WTC11 (cell line): Measurements from ENCODE around the gene LRRC7. TPM values are rescaled to one million over a fixed set of nuclear protein-coding genes. Genes with fewer than 3 reads are reported as not detected.

Experiments used
- ATAC-seq: fragments of 200-7000 bp; cut with Tn5 transposase; 2 replicates; pipeline ENCODE4 v1.10.0; 2021; ENCODE audit warnings: mild to moderate bottlenecking, moderate library complexity
- CTCF ChIA-PET: fragments of 300-600 bp; sonication (Branson Sonifier 250); formaldehyde crosslinking; loops from one replicate; lab custom pipeline; 2021; ENCODE audit warnings: antibody characterized with exemption; lab: Charles Lee
- POLR2A ChIA-PET: fragments of 350-600 bp; sonication (Branson Sonifier 250); formaldehyde crosslinking; loops from one replicate; lab custom pipeline; 2021; ENCODE audit warnings: antibody characterized with exemption; lab: Charles Lee
- DNase-seq: peaks from one replicate; pipeline ENCODE4 v3.0.0; 2021; ENCODE audit warnings: low spot score
- H3K27ac Mint-ChIP-seq: 2 replicates; pipeline ENCODE4 v1.8.0; 2021; ENCODE audit warnings: mixed read lengths
- H3K27me3 Mint-ChIP-seq: 2 replicates; pipeline ENCODE4 v1.8.0; 2021; ENCODE audit warnings: low read depth, mild to moderate bottlenecking, moderate library complexity, mixed read lengths
- H3K36me3 Mint-ChIP-seq: 2 replicates; pipeline ENCODE4 v1.8.0; 2021; ENCODE audit warnings: mixed read lengths
- H3K4me1 Mint-ChIP-seq: 2 replicates; pipeline ENCODE4 v1.8.0; 2022; ENCODE audit warnings: mixed read lengths
- H3K4me3 Mint-ChIP-seq: 2 replicates; pipeline ENCODE4 v1.8.0; 2021; ENCODE audit warnings: mild to moderate bottlenecking, moderate library complexity, mixed read lengths
- H3K9me3 Mint-ChIP-seq: 2 replicates; pipeline ENCODE4 v1.8.0; 2021; ENCODE audit warnings: mixed read lengths
- ATF1 ChIP-seq: sonication (generic); formaldehyde crosslinking; IDR thresholded peaks from 2 replicates; pipeline ENCODE4 v1.8.1; 2023; ENCODE audit warnings: mild to moderate bottlenecking, moderate library complexity, missing genetic modification reagents
- CBFB ChIP-seq: sonication (generic); formaldehyde crosslinking; IDR thresholded peaks from 2 replicates; pipeline ENCODE4 v1.8.1; 2022; ENCODE audit warnings: mild to moderate bottlenecking, low read depth, missing genetic modification reagents
- CREM ChIP-seq: sonication (generic); formaldehyde crosslinking; IDR thresholded peaks from 2 replicates; pipeline ENCODE4 v1.8.1; 2022; ENCODE audit warnings: mild to moderate bottlenecking, missing genetic modification reagents, moderate library complexity
- EMX1 ChIP-seq: fragments of 250-450 bp; sonication (Bioruptor Pico); IDR thresholded peaks from 2 replicates; pipeline ENCODE4 v1.8.0; 2021; ENCODE audit warnings: mild to moderate bottlenecking
- FOXK1 ChIP-seq: sonication (generic); formaldehyde crosslinking; IDR thresholded peaks from 2 replicates; pipeline ENCODE4 v1.8.0; 2022; ENCODE audit warnings: mild to moderate bottlenecking, moderate library complexity, missing genetic modification reagents
- FOXP1 ChIP-seq: sonication (generic); formaldehyde crosslinking; IDR thresholded peaks from 2 replicates; pipeline ENCODE4 v1.8.0; 2022; ENCODE audit warnings: missing genetic modification reagents, mild to moderate bottlenecking, moderate library complexity, borderline replicate concordance
- GABPB1 ChIP-seq: sonication (generic); formaldehyde crosslinking; IDR thresholded peaks from 2 replicates; pipeline ENCODE4 v1.8.1; 2023; ENCODE audit warnings: mild to moderate bottlenecking, missing genetic modification reagents
- HMGA2 ChIP-seq: fragments of 250-450 bp; sonication (Bioruptor Pico); IDR thresholded peaks from 2 replicates; pipeline ENCODE4 v1.4.0; 2021; ENCODE audit warnings: mild to moderate bottlenecking, moderate library complexity
- KAT7 ChIP-seq: sonication (generic); formaldehyde crosslinking; IDR thresholded peaks from 2 replicates; pipeline ENCODE4 v1.8.1; 2023; ENCODE audit warnings: missing genetic modification reagents, mild to moderate bottlenecking, borderline replicate concordance
- TP53 ChIP-seq: sonication (generic); formaldehyde crosslinking; IDR thresholded peaks from 2 replicates; pipeline ENCODE4 v1.8.1; 2023; ENCODE audit warnings: mild to moderate bottlenecking, missing genetic modification reagents
- ZNF396 ChIP-seq: fragments of 250-450 bp; sonication (Bioruptor Pico); IDR thresholded peaks from 2 replicates; pipeline ENCODE4 v1.8.0; 2021; ENCODE audit warnings: mild to moderate bottlenecking, moderate library complexity, borderline replicate concordance
- total RNA-seq: library from RNA; stranded (reverse); gene quantifications from 3 replicates; pipeline ENCODE4 v1.2.3, GENCODE V29; 2021
- TF ChIP-seq, protein P1 (sequence below): sonication (generic); formaldehyde crosslinking; IDR thresholded peaks from 2 replicates; pipeline ENCODE4 v1.8.0; 2023; ENCODE audit warnings: missing genetic modification reagents, mild to moderate bottlenecking, borderline replicate concordance
- TF ChIP-seq, protein P2 (sequence below): sonication (generic); formaldehyde crosslinking; IDR thresholded peaks from 2 replicates; pipeline ENCODE4 v1.8.1; 2022; ENCODE audit warnings: missing genetic modification reagents, borderline replicate concordance
- TF ChIP-seq, protein P3 (sequence below): sonication (generic); formaldehyde crosslinking; IDR thresholded peaks from 2 replicates; pipeline ENCODE4 v1.8.1; 2023; ENCODE audit warnings: mild to moderate bottlenecking, moderate library complexity, missing genetic modification reagents
- TF ChIP-seq, protein P4 (sequence below): sonication (generic); formaldehyde crosslinking; IDR thresholded peaks from 2 replicates; pipeline ENCODE4 v1.8.0; 2023; ENCODE audit warnings: missing genetic modification reagents
- TF ChIP-seq, protein P5 (sequence below): sonication (generic); formaldehyde crosslinking; IDR thresholded peaks from 2 replicates; pipeline ENCODE4 v1.8.1; 2022; ENCODE audit warnings: mild to moderate bottlenecking, moderate library complexity, missing genetic modification reagents
- TF ChIP-seq, protein P6 (sequence below): sonication (generic); formaldehyde crosslinking; IDR thresholded peaks from 2 replicates; pipeline ENCODE4 v1.8.1; 2023; ENCODE audit warnings: mild to moderate bottlenecking, missing genetic modification reagents, moderate library complexity

LRRC7 gene
- total RNA-seq, 1 experiment from 2014 or later = not detected

DNA sequence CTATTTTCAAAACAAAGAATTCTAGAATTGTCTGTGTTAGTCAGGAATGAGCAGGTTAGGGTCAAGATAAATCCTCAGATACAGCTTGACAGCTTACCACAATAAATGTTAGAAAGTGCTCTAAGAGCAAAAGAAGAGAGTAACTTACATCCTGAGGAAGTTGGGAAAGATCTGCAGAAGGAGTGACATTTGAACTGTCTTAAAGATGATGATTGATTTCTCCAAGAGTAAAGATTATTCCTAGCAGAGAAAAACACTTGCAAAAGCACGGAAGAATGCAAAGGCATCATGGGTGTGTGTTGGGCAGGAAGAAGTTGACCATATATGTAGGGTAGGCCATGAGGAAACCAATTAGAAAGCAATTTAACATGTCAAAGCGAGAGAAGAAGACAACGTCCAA lies 175.4 kb downstream of the LRRC7 start (continued):
- no peak for TF ChIP-seq FOXK1
- TF ChIP-seq CREM (CRISPR knock-in tag) = no peak

DNA sequence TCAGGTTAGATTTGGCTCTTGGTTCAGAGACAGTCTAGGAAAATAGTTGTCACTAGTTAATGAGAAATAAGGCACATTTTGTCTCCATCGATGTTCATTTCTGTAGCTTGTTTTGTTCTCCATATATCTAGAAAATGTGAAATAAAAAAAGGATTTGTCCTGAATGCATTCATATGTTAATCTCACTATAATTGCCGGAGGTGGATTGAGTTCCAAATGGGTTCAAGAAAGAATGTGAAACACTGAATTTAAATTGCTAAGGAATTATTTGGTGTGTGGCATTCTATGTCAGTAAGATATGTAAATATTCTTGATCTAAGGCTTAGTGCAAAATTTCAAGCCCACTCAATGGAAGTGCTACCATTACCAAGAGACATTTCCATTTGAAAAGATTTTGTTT lies 176.7 kb downstream of the LRRC7 start:
- no peak overlapping the region; the same call in 1 of the 2 replicates for H3K27ac Mint-ChIP-seq
- TF ChIP-seq FOXK1 (no peak), TP53 (no peak), CBFB (no peak), EMX1 (no peak), HMGA2 (CRISPR knock-in tag) (no peak), GABPB1 (CRISPR knock-in tag) (no peak), KAT7 (CRISPR knock-in tag) (no peak), FOXP1 (CRISPR knock-in tag) (no peak)
- TF ChIP-seq, protein P1, sequence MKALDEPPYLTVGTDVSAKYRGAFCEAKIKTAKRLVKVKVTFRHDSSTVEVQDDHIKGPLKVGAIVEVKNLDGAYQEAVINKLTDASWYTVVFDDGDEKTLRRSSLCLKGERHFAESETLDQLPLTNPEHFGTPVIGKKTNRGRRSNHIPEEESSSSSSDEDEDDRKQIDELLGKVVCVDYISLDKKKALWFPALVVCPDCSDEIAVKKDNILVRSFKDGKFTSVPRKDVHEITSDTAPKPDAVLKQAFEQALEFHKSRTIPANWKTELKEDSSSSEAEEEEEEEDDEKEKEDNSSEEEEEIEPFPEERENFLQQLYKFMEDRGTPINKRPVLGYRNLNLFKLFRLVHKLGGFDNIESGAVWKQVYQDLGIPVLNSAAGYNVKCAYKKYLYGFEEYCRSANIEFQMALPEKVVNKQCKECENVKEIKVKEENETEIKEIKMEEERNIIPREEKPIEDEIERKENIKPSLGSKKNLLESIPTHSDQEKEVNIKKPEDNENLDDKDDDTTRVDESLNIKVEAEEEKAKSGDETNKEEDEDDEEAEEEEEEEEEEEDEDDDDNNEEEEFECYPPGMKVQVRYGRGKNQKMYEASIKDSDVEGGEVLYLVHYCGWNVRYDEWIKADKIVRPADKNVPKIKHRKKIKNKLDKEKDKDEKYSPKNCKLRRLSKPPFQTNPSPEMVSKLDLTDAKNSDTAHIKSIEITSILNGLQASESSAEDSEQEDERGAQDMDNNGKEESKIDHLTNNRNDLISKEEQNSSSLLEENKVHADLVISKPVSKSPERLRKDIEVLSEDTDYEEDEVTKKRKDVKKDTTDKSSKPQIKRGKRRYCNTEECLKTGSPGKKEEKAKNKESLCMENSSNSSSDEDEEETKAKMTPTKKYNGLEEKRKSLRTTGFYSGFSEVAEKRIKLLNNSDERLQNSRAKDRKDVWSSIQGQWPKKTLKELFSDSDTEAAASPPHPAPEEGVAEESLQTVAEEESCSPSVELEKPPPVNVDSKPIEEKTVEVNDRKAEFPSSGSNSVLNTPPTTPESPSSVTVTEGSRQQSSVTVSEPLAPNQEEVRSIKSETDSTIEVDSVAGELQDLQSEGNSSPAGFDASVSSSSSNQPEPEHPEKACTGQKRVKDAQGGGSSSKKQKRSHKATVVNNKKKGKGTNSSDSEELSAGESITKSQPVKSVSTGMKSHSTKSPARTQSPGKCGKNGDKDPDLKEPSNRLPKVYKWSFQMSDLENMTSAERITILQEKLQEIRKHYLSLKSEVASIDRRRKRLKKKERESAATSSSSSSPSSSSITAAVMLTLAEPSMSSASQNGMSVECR (CRISPR knock-in tag) = no peak
- TF ChIP-seq, protein P2, sequence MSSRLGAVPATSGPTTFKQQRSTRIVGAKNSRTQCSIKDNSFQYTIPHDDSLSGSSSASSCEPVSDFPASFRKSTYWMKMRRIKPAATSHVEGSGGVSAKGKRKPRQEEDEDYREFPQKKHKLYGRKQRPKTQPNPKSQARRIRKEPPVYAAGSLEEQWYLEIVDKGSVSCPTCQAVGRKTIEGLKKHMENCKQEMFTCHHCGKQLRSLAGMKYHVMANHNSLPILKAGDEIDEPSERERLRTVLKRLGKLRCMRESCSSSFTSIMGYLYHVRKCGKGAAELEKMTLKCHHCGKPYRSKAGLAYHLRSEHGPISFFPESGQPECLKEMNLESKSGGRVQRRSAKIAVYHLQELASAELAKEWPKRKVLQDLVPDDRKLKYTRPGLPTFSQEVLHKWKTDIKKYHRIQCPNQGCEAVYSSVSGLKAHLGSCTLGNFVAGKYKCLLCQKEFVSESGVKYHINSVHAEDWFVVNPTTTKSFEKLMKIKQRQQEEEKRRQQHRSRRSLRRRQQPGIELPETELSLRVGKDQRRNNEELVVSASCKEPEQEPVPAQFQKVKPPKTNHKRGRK (CRISPR knock-in tag) = no peak
- TF ChIP-seq, protein P3, sequence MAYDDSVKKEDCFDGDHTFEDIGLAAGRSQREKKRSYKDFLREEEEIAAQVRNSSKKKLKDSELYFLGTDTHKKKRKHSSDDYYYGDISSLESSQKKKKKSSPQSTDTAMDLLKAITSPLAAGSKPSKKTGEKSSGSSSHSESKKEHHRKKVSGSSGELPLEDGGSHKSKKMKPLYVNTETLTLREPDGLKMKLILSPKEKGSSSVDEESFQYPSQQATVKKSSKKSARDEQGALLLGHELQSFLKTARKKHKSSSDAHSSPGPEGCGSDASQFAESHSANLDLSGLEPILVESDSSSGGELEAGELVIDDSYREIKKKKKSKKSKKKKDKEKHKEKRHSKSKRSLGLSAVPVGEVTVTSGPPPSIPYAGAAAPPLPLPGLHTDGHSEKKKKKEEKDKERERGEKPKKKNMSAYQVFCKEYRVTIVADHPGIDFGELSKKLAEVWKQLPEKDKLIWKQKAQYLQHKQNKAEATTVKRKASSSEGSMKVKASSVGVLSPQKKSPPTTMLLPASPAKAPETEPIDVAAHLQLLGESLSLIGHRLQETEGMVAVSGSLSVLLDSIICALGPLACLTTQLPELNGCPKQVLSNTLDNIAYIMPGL (CRISPR knock-in tag) = no peak
- TF ChIP-seq, protein P4, sequence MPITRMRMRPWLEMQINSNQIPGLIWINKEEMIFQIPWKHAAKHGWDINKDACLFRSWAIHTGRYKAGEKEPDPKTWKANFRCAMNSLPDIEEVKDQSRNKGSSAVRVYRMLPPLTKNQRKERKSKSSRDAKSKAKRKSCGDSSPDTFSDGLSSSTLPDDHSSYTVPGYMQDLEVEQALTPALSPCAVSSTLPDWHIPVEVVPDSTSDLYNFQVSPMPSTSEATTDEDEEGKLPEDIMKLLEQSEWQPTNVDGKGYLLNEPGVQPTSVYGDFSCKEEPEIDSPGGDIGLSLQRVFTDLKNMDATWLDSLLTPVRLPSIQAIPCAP (CRISPR knock-in tag) = no peak

DNA sequence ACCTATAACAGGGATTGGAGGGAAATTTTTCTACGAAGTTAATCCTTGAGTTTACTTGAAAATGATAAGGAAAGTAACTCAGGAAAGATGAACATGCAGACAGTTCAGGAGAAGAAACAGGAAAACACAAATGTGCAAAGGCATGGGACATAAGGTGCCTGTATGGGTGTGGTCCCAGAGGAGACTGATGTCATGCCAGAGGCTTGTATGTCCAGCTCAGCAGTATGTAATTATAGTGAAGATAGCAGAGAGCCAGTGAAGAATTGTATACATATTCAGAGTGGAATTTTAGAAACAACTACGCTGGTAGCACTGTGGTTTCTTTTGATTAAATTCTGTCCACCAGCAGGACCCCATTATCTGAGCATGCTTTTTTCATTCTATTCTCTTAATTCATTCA lies 179.5 kb downstream of the LRRC7 start:
- Mint-ChIP-seq H3K4me3 (no peak overlapping the region), H3K9me3 (no peaks in the 10 kb centered on the region), H3K36me3 (no peaks in the 10 kb centered on the region), H3K4me1 (peaks cover 20% of the 10 kb centered on the region), H3K27me3 (no peaks in the 10 kb centered on the region), H3K27ac (no peak overlapping the region)
- DNase-seq (no peak), ATAC-seq (no peak)
- TF ChIP-seq, protein P5, sequence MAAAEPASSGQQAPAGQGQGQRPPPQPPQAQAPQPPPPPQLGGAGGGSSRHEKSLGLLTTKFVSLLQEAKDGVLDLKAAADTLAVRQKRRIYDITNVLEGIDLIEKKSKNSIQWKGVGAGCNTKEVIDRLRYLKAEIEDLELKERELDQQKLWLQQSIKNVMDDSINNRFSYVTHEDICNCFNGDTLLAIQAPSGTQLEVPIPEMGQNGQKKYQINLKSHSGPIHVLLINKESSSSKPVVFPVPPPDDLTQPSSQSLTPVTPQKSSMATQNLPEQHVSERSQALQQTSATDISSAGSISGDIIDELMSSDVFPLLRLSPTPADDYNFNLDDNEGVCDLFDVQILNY (CRISPR knock-in tag) = no peak
- no peak for TF ChIP-seq ZNF396 (CRISPR knock-in tag)
- TF ChIP-seq CBFB = no peak
- TF ChIP-seq, protein P6, sequence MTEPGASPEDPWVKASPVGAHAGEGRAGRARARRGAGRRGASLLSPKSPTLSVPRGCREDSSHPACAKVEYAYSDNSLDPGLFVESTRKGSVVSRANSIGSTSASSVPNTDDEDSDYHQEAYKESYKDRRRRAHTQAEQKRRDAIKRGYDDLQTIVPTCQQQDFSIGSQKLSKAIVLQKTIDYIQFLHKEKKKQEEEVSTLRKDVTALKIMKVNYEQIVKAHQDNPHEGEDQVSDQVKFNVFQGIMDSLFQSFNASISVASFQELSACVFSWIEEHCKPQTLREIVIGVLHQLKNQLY (CRISPR knock-in tag) = no peak
- no peak for TF ChIP-seq EMX1
- TF ChIP-seq ATF1 (CRISPR knock-in tag) = no peak
- TF ChIP-seq GABPB1 (CRISPR knock-in tag) = no peak
- ChIA-PET POLR2A (no interaction called here), CTCF (no interaction called here)

More for the DNA sequence above, 176.7 kb downstream of the LRRC7 start:
- no peaks in the 10 kb centered on the region for H3K36me3 Mint-ChIP-seq
- H3K4me1 Mint-ChIP-seq = peaks cover 25% of the 10 kb centered on the region
- H3K27me3 Mint-ChIP-seq = no peaks in the 10 kb centered on the region
- no peaks in the 10 kb centered on the region for H3K9me3 Mint-ChIP-seq
- POLR2A ChIA-PET = no interaction called here
- no peak for ATAC-seq
- no peak overlapping the region for H3K4me3 Mint-ChIP-seq
- CTCF ChIA-PET = no interaction called here
- DNase-seq = no peak
